Measurements from ENCODE around the gene ZNF385B.

The ZNF385B gene

GRCh38 chr2:179455824-179456223, 405.6 kb downstream of the ZNF385B start:
- H3K56ac ChIP-seq (ENCODE audit: low read length): no peak overlapping the region
- H3K4ac ChIP-seq (ENCODE audit: low read depth, low read length): no peak overlapping the region
- H2AK5ac ChIP-seq (ENCODE audit: low read length): no peak overlapping the region
- H3K9ac ChIP-seq (ENCODE audit: low read length): no peak overlapping the region
- DNase-seq: no peak
- no peak overlapping the region for H3K23ac ChIP-seq (ENCODE audit: low read length)
- no peak overlapping the region for H4K8ac ChIP-seq (ENCODE audit: low read depth, low read length)
- H3K4me3 ChIP-seq (ENCODE audit: low read length): no peak overlapping the region
- WGBS (ENCODE audit: extremely low coverage, insufficient coverage, low lambda C conversion rate): no CpG with 5 or more reads among the region's 4 CpGs
- H3K36me3 ChIP-seq (ENCODE audit: control insufficient read depth, insufficient read depth, low read length): no peaks in the 10 kb centered on the region
- no peaks in the 10 kb centered on the region for H3K79me1 ChIP-seq (ENCODE audit: low read length)
- no peaks in the 10 kb centered on the region for H3K79me2 ChIP-seq (ENCODE audit: control insufficient read depth, insufficient read depth, low read length)
- no peak overlapping the region for H4K5ac ChIP-seq (ENCODE audit: low read length)
- no peak overlapping the region for H3K27ac ChIP-seq (ENCODE audit: low read depth, low read length)
- no peak overlapping the region for H2BK15ac ChIP-seq (replicated peaks; ENCODE audit: low read depth)
- H2BK120ac ChIP-seq (ENCODE audit: low read depth, low read length): no peak overlapping the region
- no peak overlapping the region for H2BK5ac ChIP-seq (ENCODE audit: low read length)
- no peak overlapping the region for H3K4me2 ChIP-seq (ENCODE audit: low read length)
- no peak overlapping the region for H3K18ac ChIP-seq (ENCODE audit: low read length)
- H3K4me1 ChIP-seq (ENCODE audit: control insufficient read depth, low read depth, low read length): no peaks in the 10 kb centered on the region
- H3K27me3 ChIP-seq (ENCODE audit: insufficient read depth, low read length, poor library complexity): no peaks in the 10 kb centered on the region

DNA sequence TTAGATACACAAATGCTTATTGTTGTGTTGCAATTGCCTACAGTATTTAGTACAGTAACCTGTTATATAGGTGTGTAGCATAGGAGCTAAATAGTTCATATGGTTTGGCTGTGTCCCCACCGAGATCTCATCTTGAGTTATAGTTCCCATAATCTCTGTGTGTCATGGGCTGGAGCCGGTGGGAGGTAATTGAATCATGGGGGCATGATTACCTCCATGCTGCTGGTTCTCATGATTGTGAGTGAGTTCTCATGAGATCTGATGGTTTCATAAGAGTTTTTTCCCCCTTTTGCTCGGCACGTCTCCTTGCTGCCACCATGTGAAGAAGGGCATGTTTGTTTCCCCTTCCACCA, 406.3 kb downstream of the ZNF385B start:
- H3K27ac ChIP-seq (ENCODE audit: low read depth, low read length): no peak overlapping the region
- DNase-seq: no peak
- no peak overlapping the region for H4K8ac ChIP-seq (ENCODE audit: low read depth, low read length)
- H3K23ac ChIP-seq (ENCODE audit: low read length): no peak overlapping the region
- no peaks in the 10 kb centered on the region for H3K79me1 ChIP-seq (ENCODE audit: low read length)
- WGBS (ENCODE audit: extremely low coverage, insufficient coverage, low lambda C conversion rate): no CpG with 5 or more reads among the region's 4 CpGs
- H3K27me3 ChIP-seq (ENCODE audit: insufficient read depth, low read length, poor library complexity): no peaks in the 10 kb centered on the region
- no peak overlapping the region for H3K56ac ChIP-seq (ENCODE audit: low read length)
- no peak overlapping the region for H2BK15ac ChIP-seq (replicated peaks; ENCODE audit: low read depth)
- H3K18ac ChIP-seq (ENCODE audit: low read length): no peak overlapping the region
- H4K5ac ChIP-seq (ENCODE audit: low read length): no peak overlapping the region
- H3K9ac ChIP-seq (ENCODE audit: low read length): no peak overlapping the region
- H2AK5ac ChIP-seq (ENCODE audit: low read length): no peak overlapping the region
- H3K4ac ChIP-seq (ENCODE audit: low read depth, low read length): no peak overlapping the region
- H3K4me3 ChIP-seq (ENCODE audit: low read length): no peak overlapping the region
- no peak overlapping the region for H3K4me2 ChIP-seq (ENCODE audit: low read length)
- H3K36me3 ChIP-seq (ENCODE audit: control insufficient read depth, insufficient read depth, low read length): no peaks in the 10 kb centered on the region
- no peaks in the 10 kb centered on the region for H3K79me2 ChIP-seq (ENCODE audit: control insufficient read depth, insufficient read depth, low read length)
- H3K4me1 ChIP-seq (ENCODE audit: control insufficient read depth, low read depth, low read length): no peaks in the 10 kb centered on the region
- no peak overlapping the region for H2BK5ac ChIP-seq (ENCODE audit: low read length)
- no peak overlapping the region for H2BK120ac ChIP-seq (ENCODE audit: low read depth, low read length)

GRCh38 chr2:179454443-179455171, 406.8 kb downstream of the ZNF385B start:
- Histone ChIP-seq H3K36me3 (ENCODE audit: control insufficient read depth, insufficient read depth, low read length) (no peaks in the 10 kb centered on the region), H2BK120ac (ENCODE audit: low read depth, low read length) (no peak overlapping the region), H2BK5ac (ENCODE audit: low read length) (no peak overlapping the region), H2AK5ac (ENCODE audit: low read length) (no peak overlapping the region), H3K79me1 (ENCODE audit: low read length) (no peaks in the 10 kb centered on the region), H4K8ac (ENCODE audit: low read depth, low read length) (no peak overlapping the region), H3K4ac (ENCODE audit: low read depth, low read length) (no peak overlapping the region), H3K4me1 (ENCODE audit: control insufficient read depth, low read depth, low read length) (no peaks in the 10 kb centered on the region), H3K4me3 (ENCODE audit: low read length) (no peak overlapping the region), H3K23ac (ENCODE audit: low read length) (no peak overlapping the region), H3K79me2 (ENCODE audit: control insufficient read depth, insufficient read depth, low read length) (no peaks in the 10 kb centered on the region), H3K18ac (ENCODE audit: low read length) (no peak overlapping the region), H3K4me2 (ENCODE audit: low read length) (no peak overlapping the region), H3K56ac (ENCODE audit: low read length) (no peak overlapping the region), H2BK15ac (replicated peaks; ENCODE audit: low read depth) (no peak overlapping the region), H3K27me3 (ENCODE audit: insufficient read depth, low read length, poor library complexity) (no peaks in the 10 kb centered on the region), H4K5ac (ENCODE audit: low read length) (no peak overlapping the region), H3K9ac (ENCODE audit: low read length) (no peak overlapping the region), H3K27ac (ENCODE audit: low read depth, low read length) (no peak overlapping the region)
- DNase-seq: no peak

DNA sequence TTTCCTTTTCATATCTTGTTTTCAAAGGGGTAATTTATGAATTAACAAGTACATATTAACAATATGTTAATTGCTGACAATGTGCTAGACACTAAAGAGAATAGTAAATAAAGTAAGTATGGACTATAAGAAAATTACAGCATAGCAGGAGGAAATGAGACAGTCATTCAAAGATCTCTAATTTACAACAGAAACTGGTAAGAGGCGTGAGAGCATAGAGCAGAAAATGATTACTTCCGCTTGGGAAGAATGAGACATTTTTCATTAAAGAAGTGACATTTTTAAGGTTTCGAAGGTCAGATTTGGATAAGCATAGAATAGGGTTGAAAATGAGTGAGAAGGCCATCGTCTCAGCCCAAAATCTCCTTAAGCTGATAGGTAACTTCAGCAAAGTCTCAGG, 412.4 kb downstream of the ZNF385B start:
- Histone ChIP-seq H4K8ac (ENCODE audit: low read depth, low read length) (no peak overlapping the region), H3K4me3 (ENCODE audit: low read length) (no peak overlapping the region), H3K79me2 (ENCODE audit: control insufficient read depth, insufficient read depth, low read length) (no peaks in the 10 kb centered on the region), H3K56ac (ENCODE audit: low read length) (no peak overlapping the region), H4K5ac (ENCODE audit: low read length) (no peak overlapping the region), H2BK120ac (ENCODE audit: low read depth, low read length) (no peak overlapping the region), H3K4me1 (ENCODE audit: control insufficient read depth, low read depth, low read length) (peaks cover 2% of the 10 kb centered on the region), H3K9ac (ENCODE audit: low read length) (no peak overlapping the region), H3K4ac (ENCODE audit: low read depth, low read length) (no peak overlapping the region), H2BK15ac (replicated peaks; ENCODE audit: low read depth) (no peak overlapping the region), H3K79me1 (ENCODE audit: low read length) (no peaks in the 10 kb centered on the region), H3K23ac (ENCODE audit: low read length) (no peak overlapping the region), H2BK5ac (ENCODE audit: low read length) (no peak overlapping the region), H3K27ac (ENCODE audit: low read depth, low read length) (no peak overlapping the region), H3K36me3 (ENCODE audit: control insufficient read depth, insufficient read depth, low read length) (no peaks in the 10 kb centered on the region), H3K27me3 (ENCODE audit: insufficient read depth, low read length, poor library complexity) (no peaks in the 10 kb centered on the region), H2AK5ac (ENCODE audit: low read length) (no peak overlapping the region), H3K4me2 (ENCODE audit: low read length) (no peak overlapping the region), H3K18ac (ENCODE audit: low read length) (no peak overlapping the region)
- no CpG with 5 or more reads among the region's 4 CpGs for WGBS (ENCODE audit: extremely low coverage, insufficient coverage, low lambda C conversion rate)
- no peak for DNase-seq

- no peaks in the 10 kb centered on the region for H3K79me1 ChIP-seq (ENCODE audit: low read length)
- no peak overlapping the region for H3K27ac ChIP-seq (ENCODE audit: low read depth, low read length)
- H4K8ac ChIP-seq (ENCODE audit: low read depth, low read length): no peak overlapping the region
- no peak overlapping the region for H2BK15ac ChIP-seq (replicated peaks; ENCODE audit: low read depth)
- H3K27me3 ChIP-seq (ENCODE audit: insufficient read depth, low read length, poor library complexity): no peaks in the 10 kb centered on the region
- H2BK5ac ChIP-seq (ENCODE audit: low read length): no peak overlapping the region
- H4K5ac ChIP-seq (ENCODE audit: low read length): no peak overlapping the region
- no peak overlapping the region for H2BK120ac ChIP-seq (ENCODE audit: low read depth, low read length)
- no peak overlapping the region for H3K23ac ChIP-seq (ENCODE audit: low read length)
- no peak overlapping the region for H3K4me2 ChIP-seq (ENCODE audit: low read length)
- no peak overlapping the region for H2AK5ac ChIP-seq (ENCODE audit: low read length)
- no peak overlapping the region for H3K4ac ChIP-seq (ENCODE audit: low read depth, low read length)
- no CpG with 5 or more reads among the region's 1 CpG for WGBS (ENCODE audit: extremely low coverage, insufficient coverage, low lambda C conversion rate)
- no peaks in the 10 kb centered on the region for H3K36me3 ChIP-seq (ENCODE audit: control insufficient read depth, insufficient read depth, low read length)
- DNase-seq: no peak
- no peak overlapping the region for H3K56ac ChIP-seq (ENCODE audit: low read length)
- no peak overlapping the region for H3K18ac ChIP-seq (ENCODE audit: low read length)
- no peak overlapping the region for H3K4me3 ChIP-seq (ENCODE audit: low read length)
- H3K4me1 ChIP-seq (ENCODE audit: control insufficient read depth, low read depth, low read length): peaks cover 4% of the 10 kb centered on the region
- H3K79me2 ChIP-seq (ENCODE audit: control insufficient read depth, insufficient read depth, low read length): no peaks in the 10 kb centered on the region
- H3K9ac ChIP-seq (ENCODE audit: low read length): no peak overlapping the region
Observed at GRCh38 chr2:179447839-179448447, 413.5 kb downstream of the ZNF385B start.

GRCh38 chr2:179447421-179447820, 414.0 kb downstream of the ZNF385B start:
- no peaks in the 10 kb centered on the region for H3K79me2 ChIP-seq (ENCODE audit: control insufficient read depth, insufficient read depth, low read length)
- H2BK5ac ChIP-seq (ENCODE audit: low read length): no peak overlapping the region
- no peaks in the 10 kb centered on the region for H3K36me3 ChIP-seq (ENCODE audit: control insufficient read depth, insufficient read depth, low read length)
- no peak overlapping the region for H3K9ac ChIP-seq (ENCODE audit: low read length)
- H2BK15ac ChIP-seq (replicated peaks; ENCODE audit: low read depth): no peak overlapping the region
- no peak for DNase-seq
- H4K8ac ChIP-seq (ENCODE audit: low read depth, low read length): no peak overlapping the region
- no peak overlapping the region for H3K23ac ChIP-seq (ENCODE audit: low read length)
- peaks cover 4% of the 10 kb centered on the region for H3K4me1 ChIP-seq (ENCODE audit: control insufficient read depth, low read depth, low read length)
- H3K4me2 ChIP-seq (ENCODE audit: low read length): no peak overlapping the region
- no peak overlapping the region for H3K56ac ChIP-seq (ENCODE audit: low read length)
- H3K4me3 ChIP-seq (ENCODE audit: low read length): no peak overlapping the region
- no peak overlapping the region for H2AK5ac ChIP-seq (ENCODE audit: low read length)
- H2BK120ac ChIP-seq (ENCODE audit: low read depth, low read length): no peak overlapping the region
- H3K18ac ChIP-seq (ENCODE audit: low read length): no peak overlapping the region
- H3K27me3 ChIP-seq (ENCODE audit: insufficient read depth, low read length, poor library complexity): no peaks in the 10 kb centered on the region
- no peak overlapping the region for H3K4ac ChIP-seq (ENCODE audit: low read depth, low read length)
- no peaks in the 10 kb centered on the region for H3K79me1 ChIP-seq (ENCODE audit: low read length)
- H4K5ac ChIP-seq (ENCODE audit: low read length): no peak overlapping the region
- H3K27ac ChIP-seq (ENCODE audit: low read depth, low read length): no peak overlapping the region

All from mesendoderm (in vitro differentiated cells).